Measurements from ENCODE around the gene PSMA2. TPM values are rescaled to one million over a fixed set of nuclear protein-coding genes. Genes with fewer than 3 reads are reported as not detected.

The PSMA2 gene
- polyA plus RNA-seq, 1 experiment = 50.8 TPM

DNA sequence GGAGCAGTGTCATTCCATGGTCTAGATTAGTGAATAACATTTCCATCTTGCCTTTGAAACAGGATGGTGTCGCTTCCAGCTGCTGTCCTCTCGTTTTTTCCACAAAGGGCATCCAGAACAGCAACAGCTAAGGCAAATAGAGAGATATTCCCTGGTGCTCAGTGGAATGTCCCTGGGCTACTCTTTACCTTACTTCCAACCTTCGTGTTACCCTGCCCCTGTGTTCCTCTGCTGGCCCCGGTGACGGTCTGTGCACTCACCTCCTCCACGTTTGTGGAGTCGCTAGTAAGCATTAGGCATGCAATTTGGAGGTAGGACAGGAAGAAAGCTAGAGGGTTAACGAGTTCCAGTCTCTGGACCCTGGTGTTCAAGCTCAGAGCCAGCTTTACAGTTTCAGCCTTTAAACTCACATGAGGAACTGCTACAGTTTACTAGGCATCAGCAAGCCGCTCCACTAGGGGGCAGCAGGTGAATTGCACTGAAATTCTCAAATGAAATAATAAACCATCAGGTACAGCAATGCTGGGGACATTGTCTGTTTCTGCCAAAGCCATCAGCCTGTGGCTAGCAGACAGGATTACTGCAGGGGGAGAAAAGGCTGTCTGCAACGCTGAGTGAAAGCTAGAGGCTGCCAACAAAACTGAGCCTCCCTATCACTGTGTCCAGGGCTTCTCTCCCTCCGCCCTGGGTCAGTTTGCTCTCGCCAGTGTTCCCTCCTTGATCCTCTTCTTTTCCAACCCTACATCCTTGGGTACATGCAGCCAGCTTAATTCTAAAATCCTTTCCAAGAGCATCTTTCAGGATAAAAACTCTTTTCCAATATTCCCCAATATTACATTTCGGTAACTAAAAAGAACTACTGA is 9.2 kb upstream of the PSMA2 start:
- CTCF ChIA-PET = interaction anchor here (0.6 to 4.3 kb wide), 36 partner anchors 9 to 1000 kb away, joined by 3 to 67 read pairs (median 4); partner anchors contain the start of genes MRPL32 and PSMA2
- no peak overlapping the region for H3K4me3 ChIP-seq (ENCODE audit: low read depth, low read length)
- H3K36me3 ChIP-seq (ENCODE audit: control insufficient read depth, insufficient read depth, low read length) = peaks cover 3% of the 10 kb centered on the region; the same call in 1 of the 2 replicates
- DNase-seq (ENCODE audit: low read depth) = no peak
- H3K27me3 ChIP-seq (ENCODE audit: control insufficient read depth, insufficient read depth, low read length) = no peaks in the 10 kb centered on the region
- TF ChIP-seq, protein P1, sequence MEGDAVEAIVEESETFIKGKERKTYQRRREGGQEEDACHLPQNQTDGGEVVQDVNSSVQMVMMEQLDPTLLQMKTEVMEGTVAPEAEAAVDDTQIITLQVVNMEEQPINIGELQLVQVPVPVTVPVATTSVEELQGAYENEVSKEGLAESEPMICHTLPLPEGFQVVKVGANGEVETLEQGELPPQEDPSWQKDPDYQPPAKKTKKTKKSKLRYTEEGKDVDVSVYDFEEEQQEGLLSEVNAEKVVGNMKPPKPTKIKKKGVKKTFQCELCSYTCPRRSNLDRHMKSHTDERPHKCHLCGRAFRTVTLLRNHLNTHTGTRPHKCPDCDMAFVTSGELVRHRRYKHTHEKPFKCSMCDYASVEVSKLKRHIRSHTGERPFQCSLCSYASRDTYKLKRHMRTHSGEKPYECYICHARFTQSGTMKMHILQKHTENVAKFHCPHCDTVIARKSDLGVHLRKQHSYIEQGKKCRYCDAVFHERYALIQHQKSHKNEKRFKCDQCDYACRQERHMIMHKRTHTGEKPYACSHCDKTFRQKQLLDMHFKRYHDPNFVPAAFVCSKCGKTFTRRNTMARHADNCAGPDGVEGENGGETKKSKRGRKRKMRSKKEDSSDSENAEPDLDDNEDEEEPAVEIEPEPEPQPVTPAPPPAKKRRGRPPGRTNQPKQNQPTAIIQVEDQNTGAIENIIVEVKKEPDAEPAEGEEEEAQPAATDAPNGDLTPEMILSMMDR (IDR thresholded peaks at IDR 0.05; ENCODE audit: insufficient read depth, low read depth, low read length) = peak; percentile 93
- POLR2A ChIA-PET = no interaction called here

DNA sequence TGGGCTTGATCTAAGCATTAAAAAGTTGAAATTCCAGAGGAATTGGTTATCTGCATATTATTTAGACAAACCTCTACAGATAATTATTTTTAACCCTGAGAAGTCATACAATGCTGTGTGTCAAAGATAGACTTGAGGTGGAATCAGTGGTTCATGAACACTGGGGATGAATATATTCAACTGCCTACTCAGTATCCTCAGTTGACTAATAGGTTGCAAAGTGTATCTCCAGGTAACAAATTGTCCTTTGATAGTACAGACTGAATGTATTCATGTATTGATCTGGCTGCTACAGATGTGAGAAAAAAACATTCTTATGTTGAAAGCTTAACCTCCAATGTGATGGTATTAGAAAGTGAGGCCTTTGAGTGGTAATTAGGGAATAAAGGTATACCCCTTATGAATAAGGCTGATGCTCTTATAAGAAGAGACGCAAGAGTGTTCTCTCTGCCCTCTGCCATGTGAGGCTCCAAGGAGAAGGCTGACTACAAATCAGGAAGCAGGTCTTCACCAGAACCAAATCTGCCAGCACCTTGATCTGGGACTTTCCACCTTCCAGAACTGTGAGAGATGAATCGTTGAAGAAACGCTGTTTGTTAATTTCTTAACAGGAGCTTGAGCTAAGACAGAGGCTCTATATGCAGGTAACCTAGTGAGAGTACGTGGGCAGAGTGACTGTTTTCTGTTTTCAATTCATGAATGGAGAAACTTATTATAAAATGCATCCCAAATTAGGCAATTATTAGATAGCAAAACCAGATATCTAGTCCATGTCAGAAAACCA is 7.7 kb upstream of the PSMA2 start:
- H3K36me3 ChIP-seq (ENCODE audit: control insufficient read depth, insufficient read depth, low read length) = peaks cover 3% of the 10 kb centered on the region; the same call in 1 of the 2 replicates
- TF ChIP-seq, protein P1 (IDR thresholded peaks at IDR 0.05; ENCODE audit: insufficient read depth, low read depth, low read length) = no peak
- no peak overlapping the region for H3K4me3 ChIP-seq (ENCODE audit: low read depth, low read length)
- no peaks in the 10 kb centered on the region for H3K27me3 ChIP-seq (ENCODE audit: control insufficient read depth, insufficient read depth, low read length)
- ChIA-PET POLR2A (no interaction called here), CTCF (interaction anchor here (1.1 to 4.3 kb wide), 3 partner anchors 10 to 322 kb away, joined by 4 to 67 read pairs (median 5); no protein-coding TSS in a partner anchor)
- no peak for DNase-seq (ENCODE audit: low read depth)

DNA sequence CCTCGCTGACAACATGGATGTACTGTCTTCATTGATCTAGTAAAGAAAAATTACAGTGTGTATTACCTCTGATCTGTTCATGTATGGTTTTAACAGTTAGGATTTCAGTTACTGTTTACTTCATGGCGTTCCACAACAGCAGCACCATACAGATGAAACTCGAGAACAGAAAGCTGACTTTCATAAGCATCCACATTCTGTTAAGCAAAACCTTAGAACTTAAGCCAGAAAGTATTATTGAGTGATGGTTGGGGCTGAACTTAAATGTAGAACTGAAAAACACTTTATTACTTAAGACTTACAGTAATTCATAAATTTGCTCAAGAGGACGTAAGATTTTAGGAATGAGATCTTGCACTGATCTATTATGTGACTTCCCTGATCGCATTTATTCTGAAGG is 3.9 kb upstream of the PSMA2 start:
- TF ChIP-seq, protein P1 (IDR thresholded peaks at IDR 0.05; ENCODE audit: insufficient read depth, low read depth, low read length) = no peak
- Histone ChIP-seq H3K27me3 (ENCODE audit: control insufficient read depth, insufficient read depth, low read length) (no peaks in the 10 kb centered on the region), H3K4me3 (ENCODE audit: low read depth, low read length) (no peak overlapping the region), H3K36me3 (ENCODE audit: control insufficient read depth, insufficient read depth, low read length) (peaks cover 3% of the 10 kb centered on the region; the same call in 1 of the 2 replicates)
- ChIA-PET POLR2A (no interaction called here), CTCF (interaction anchor here (1.1 to 2.2 kb wide), 4 partner anchors 10 to 647 kb away, joined by 3 to 20 read pairs (median 6); partner anchors contain the start of gene STK17A)
- no peak for DNase-seq (ENCODE audit: low read depth)

DNA sequence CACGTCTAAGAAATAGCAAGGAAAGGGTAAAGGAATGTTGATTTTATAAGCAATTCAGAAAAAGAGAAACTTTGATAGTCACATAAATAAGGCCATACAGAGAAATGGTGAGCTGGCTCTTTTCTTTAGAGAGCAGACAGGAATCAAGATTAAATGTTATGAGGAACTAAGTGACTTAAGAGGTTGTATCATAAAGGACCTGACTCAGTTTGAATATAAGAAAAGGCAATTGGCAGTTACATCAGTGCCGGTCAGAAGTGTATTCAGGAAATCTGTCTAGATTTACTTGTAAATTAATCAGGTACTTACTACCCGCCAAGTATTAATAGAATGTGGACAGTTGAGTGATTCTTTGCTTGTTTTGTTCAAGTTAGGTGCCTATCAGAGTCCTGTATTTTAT is 2.3 kb upstream of the PSMA2 start:
- POLR2A ChIA-PET = no interaction called here

More for the DNA sequence above, 2.3 kb upstream of the PSMA2 start:
- CTCF ChIA-PET = interaction anchor here (0.6 to 2.2 kb wide), 5 partner anchors 58 to 648 kb away, joined by 3 to 20 read pairs (median 3); partner anchors contain the start of gene STK17A
- DNase-seq (ENCODE audit: low read depth) = no peak
- Histone ChIP-seq H3K27me3 (ENCODE audit: control insufficient read depth, insufficient read depth, low read length) (no peaks in the 10 kb centered on the region), H3K4me3 (ENCODE audit: low read depth, low read length) (no peak overlapping the region), H3K36me3 (ENCODE audit: control insufficient read depth, insufficient read depth, low read length) (peaks cover 3% of the 10 kb centered on the region; the same call in 1 of the 2 replicates)
- TF ChIP-seq, protein P1 (IDR thresholded peaks at IDR 0.05; ENCODE audit: insufficient read depth, low read depth, low read length) = no peak

Data from BJ (cell line).